Neural progenitor cell (in vitro differentiated cells): ENCODE measurements around the gene KRT3. TPM values are rescaled to one million over a fixed set of nuclear protein-coding genes. Genes with fewer than 3 reads are reported as not detected.

Experiments
- DNase-seq: peaks from one replicate; pipeline ENCODE4 v3.0.0-alpha.2; 2016; ENCODE audit warnings: low spot score
- H2AFZ ChIP-seq: fragments of 200-600 bp; sonication (generic); replicated peaks from 2 replicates; pipeline ENCODE4 v1.6.1; 2016; ENCODE audit warnings: antibody characterized with exemption
- H3F3A ChIP-seq: fragments of 200-600 bp; sonication (generic); 2 replicates; pipeline ENCODE4 v1.6.1; 2016; ENCODE audit warnings: antibody characterized with exemption, low read depth
- H3K27ac ChIP-seq: fragments of 200-600 bp; sonication (generic); 2 replicates; pipeline ENCODE4 v1.5.1; 2016; ENCODE audit warnings: mild to moderate bottlenecking
- H3K27me3 ChIP-seq: fragments of 200-600 bp; sonication (generic); 2 replicates; pipeline ENCODE4 v1.6.1; 2016; ENCODE audit warnings: mild to moderate bottlenecking, moderate library complexity
- H3K36me3 ChIP-seq: fragments of 200-600 bp; sonication (generic); 2 replicates; pipeline ENCODE4 v1.5.1; 2016
- H3K4me1 ChIP-seq: fragments of 200-600 bp; sonication (generic); 2 replicates; pipeline ENCODE4 v1.6.1; 2016; ENCODE audit warnings: mixed run types
- H3K4me2 ChIP-seq: fragments of 200-600 bp; sonication (generic); 2 replicates; pipeline ENCODE4 v1.6.1; 2016
- H3K4me3 ChIP-seq: fragments of 200-600 bp; sonication (generic); 2 replicates; pipeline ENCODE4 v1.5.1; 2016
- H3K79me2 ChIP-seq: fragments of 200-600 bp; sonication (generic); 2 replicates; pipeline ENCODE4 v1.6.1; 2016; ENCODE audit warnings: low read depth
- H3K9ac ChIP-seq: fragments of 200-600 bp; sonication (generic); 2 replicates; pipeline ENCODE4 v1.6.1; 2016
- H3K9me3 ChIP-seq: fragments of 200-600 bp; sonication (generic); 2 replicates; pipeline ENCODE4 v1.5.1; 2016; ENCODE audit warnings: low read depth
- H4K20me1 ChIP-seq: fragments of 200-600 bp; sonication (generic); 2 replicates; pipeline ENCODE4 v1.6.1; 2016; ENCODE audit warnings: low read depth
- H3K27ac Mint-ChIP-seq: 3 replicates; pipeline ENCODE4 v1.8.0; 2021; ENCODE audit warnings: mixed read lengths
- H3K27me3 Mint-ChIP-seq: 2 replicates; pipeline ENCODE4 v1.8.0; 2022; ENCODE audit warnings: low read depth, mild to moderate bottlenecking, inconsistent platforms, moderate library complexity, mixed read lengths; ENCODE audit not compliant: insufficient read depth
- H3K36me3 Mint-ChIP-seq: 3 replicates; pipeline ENCODE4 v1.8.0; 2021; ENCODE audit warnings: mixed read lengths
- H3K4me1 Mint-ChIP-seq: 3 replicates; pipeline ENCODE4 v1.8.0; 2021; ENCODE audit warnings: mixed read lengths
- H3K4me3 Mint-ChIP-seq: 3 replicates; pipeline ENCODE4 v1.8.0; 2021; ENCODE audit warnings: mild to moderate bottlenecking, moderate library complexity, mixed read lengths
- H3K9me3 Mint-ChIP-seq: 3 replicates; pipeline ENCODE4 v1.8.0; 2020; ENCODE audit warnings: mixed read lengths
- EZH2 ChIP-seq: fragments of 200-600 bp; sonication (generic); IDR thresholded peaks from 2 replicates; pipeline ENCODE4 v1.6.1; 2017; ENCODE audit warnings: antibody characterized with exemption, mild to moderate bottlenecking, moderate library complexity
- EZH2phosphoT487 ChIP-seq: fragments of 200-600 bp; sonication (generic); IDR thresholded peaks from 2 replicates; pipeline ENCODE4 v1.6.1; 2017; ENCODE audit warnings: antibody characterized with exemption
- total RNA-seq: library from RNA; depleted of rRNA; stranded (reverse); fragments of >200 nt; gene quantifications from 2 replicates; pipeline ENCODE4 v1.2.3, GENCODE V29; 2015; ENCODE audit warnings: low replicate concordance
- TF ChIP-seq, protein P1 (sequence below): fragments of 200-600 bp; sonication (generic); IDR thresholded peaks from 2 replicates; pipeline ENCODE4 v1.5.1; 2017; ENCODE audit warnings: antibody characterized with exemption, mild to moderate bottlenecking

The KRT3 gene
- total RNA-seq, 1 donor from 2014 or later, result not detected

DNA sequence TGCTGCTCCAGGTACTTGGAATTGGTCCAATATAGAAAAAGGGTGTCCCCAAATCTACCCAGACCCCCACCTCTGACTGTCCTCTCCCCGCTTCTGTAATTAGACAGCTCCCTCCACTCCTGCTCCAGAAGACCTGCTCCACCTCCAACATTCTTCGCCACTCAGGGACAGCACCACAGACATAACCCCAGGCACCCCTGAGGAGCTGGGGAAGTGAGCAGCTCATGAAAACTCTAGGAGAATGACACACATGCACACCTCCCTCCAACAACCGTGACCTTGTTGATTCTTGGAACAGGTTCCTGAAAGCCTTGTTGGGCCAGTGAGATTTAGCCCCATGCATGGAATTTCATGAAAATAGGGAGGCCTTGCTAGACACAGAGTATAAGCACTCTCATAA lies 9.8 kb upstream of the KRT3 start:
- Mint-ChIP-seq H3K27ac (no peak overlapping the region), H3K27me3 (peaks cover 9% of the 10 kb centered on the region)
- H3K4me1 ChIP-seq, result peaks cover 15% of the 10 kb centered on the region

DNA sequence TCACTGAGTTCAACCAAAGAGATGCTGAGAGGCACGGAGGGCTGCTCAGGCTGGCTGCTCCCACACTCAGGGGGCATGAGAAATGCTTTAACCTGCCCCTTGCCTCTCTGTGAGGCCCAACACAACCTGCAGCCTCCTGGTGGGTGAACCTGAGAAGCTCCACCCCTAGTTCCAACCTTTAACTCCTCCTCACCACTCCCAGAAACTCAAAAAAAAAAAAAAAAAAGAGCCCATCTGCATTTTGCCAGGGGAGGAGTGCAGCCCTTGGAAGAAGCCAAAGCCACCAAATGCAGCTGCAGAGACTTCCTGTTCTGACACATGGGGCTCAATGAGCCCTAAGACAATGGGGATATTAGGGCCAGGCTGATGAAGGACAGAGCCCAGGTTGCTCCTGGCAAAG lies 9.1 kb upstream of the KRT3 start:
- H3K36me3 ChIP-seq, result no peaks in the 10 kb centered on the region
- Mint-ChIP-seq H3K36me3 (no peaks in the 10 kb centered on the region), H3K27me3 (peaks cover 9% of the 10 kb centered on the region), H3K4me1 (peaks cover 4% of the 10 kb centered on the region), H3K4me3 (no peak overlapping the region), H3K9me3 (no peaks in the 10 kb centered on the region), H3K27ac (no peak overlapping the region)
- H3K27me3 ChIP-seq, result no peaks in the 10 kb centered on the region
- no peak overlapping the region for H3K4me3 ChIP-seq
- no peaks in the 10 kb centered on the region for H4K20me1 ChIP-seq
- H3K79me2 ChIP-seq, result no peaks in the 10 kb centered on the region
- no peaks in the 10 kb centered on the region for H3K9me3 ChIP-seq
- no peak for TF ChIP-seq EZH2
- TF ChIP-seq EZH2phosphoT487, result no peak
- TF ChIP-seq, protein P1, sequence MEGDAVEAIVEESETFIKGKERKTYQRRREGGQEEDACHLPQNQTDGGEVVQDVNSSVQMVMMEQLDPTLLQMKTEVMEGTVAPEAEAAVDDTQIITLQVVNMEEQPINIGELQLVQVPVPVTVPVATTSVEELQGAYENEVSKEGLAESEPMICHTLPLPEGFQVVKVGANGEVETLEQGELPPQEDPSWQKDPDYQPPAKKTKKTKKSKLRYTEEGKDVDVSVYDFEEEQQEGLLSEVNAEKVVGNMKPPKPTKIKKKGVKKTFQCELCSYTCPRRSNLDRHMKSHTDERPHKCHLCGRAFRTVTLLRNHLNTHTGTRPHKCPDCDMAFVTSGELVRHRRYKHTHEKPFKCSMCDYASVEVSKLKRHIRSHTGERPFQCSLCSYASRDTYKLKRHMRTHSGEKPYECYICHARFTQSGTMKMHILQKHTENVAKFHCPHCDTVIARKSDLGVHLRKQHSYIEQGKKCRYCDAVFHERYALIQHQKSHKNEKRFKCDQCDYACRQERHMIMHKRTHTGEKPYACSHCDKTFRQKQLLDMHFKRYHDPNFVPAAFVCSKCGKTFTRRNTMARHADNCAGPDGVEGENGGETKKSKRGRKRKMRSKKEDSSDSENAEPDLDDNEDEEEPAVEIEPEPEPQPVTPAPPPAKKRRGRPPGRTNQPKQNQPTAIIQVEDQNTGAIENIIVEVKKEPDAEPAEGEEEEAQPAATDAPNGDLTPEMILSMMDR, result no peak
- no peak for DNase-seq
- no peak overlapping the region for H3K27ac ChIP-seq
- H3F3A ChIP-seq, result no peaks in the 10 kb centered on the region
- H3K4me1 ChIP-seq, result peaks cover 15% of the 10 kb centered on the region
- no peak overlapping the region for H3K4me2 ChIP-seq
- no peak overlapping the region for H3K9ac ChIP-seq
- H2AFZ ChIP-seq, result no peak overlapping the region

More for the DNA sequence above, 9.8 kb upstream of the KRT3 start:
- no peaks in the 10 kb centered on the region for H3K9me3 Mint-ChIP-seq
- Histone ChIP-seq H3K4me3 (no peak overlapping the region), H4K20me1 (no peaks in the 10 kb centered on the region), H3K27me3 (no peaks in the 10 kb centered on the region), H3K79me2 (no peaks in the 10 kb centered on the region), H3K27ac (no peak overlapping the region), H2AFZ (no peak overlapping the region), H3K9ac (no peak overlapping the region), H3F3A (no peaks in the 10 kb centered on the region), H3K4me2 (no peak overlapping the region), H3K9me3 (no peaks in the 10 kb centered on the region), H3K36me3 (no peaks in the 10 kb centered on the region)
- DNase-seq, result no peak
- H3K36me3 Mint-ChIP-seq, result no peaks in the 10 kb centered on the region
- TF ChIP-seq EZH2 (no peak), EZH2phosphoT487 (no peak)
- TF ChIP-seq, protein P1, result no peak
- no peak overlapping the region for H3K4me3 Mint-ChIP-seq
- H3K4me1 Mint-ChIP-seq, result peaks cover 4% of the 10 kb centered on the region

GRCh38 chr12:52802442-52802841 lies 6.5 kb upstream of the KRT3 start:
- no peaks in the 10 kb centered on the region for H3K79me2 ChIP-seq

More at GRCh38 chr12:52802442-52802841, 6.5 kb upstream of the KRT3 start:
- Histone ChIP-seq H3K27ac (no peak overlapping the region), H3K4me1 (peaks cover 12% of the 10 kb centered on the region), H3F3A (no peaks in the 10 kb centered on the region), H4K20me1 (no peaks in the 10 kb centered on the region), H3K9me3 (no peaks in the 10 kb centered on the region), H3K36me3 (no peaks in the 10 kb centered on the region), H3K27me3 (no peaks in the 10 kb centered on the region), H3K4me2 (no peak overlapping the region), H3K4me3 (no peak overlapping the region), H3K9ac (no peak overlapping the region), H2AFZ (no peak overlapping the region)
- H3K9me3 Mint-ChIP-seq, result no peaks in the 10 kb centered on the region
- H3K27me3 Mint-ChIP-seq, result peaks cover 9% of the 10 kb centered on the region
- no peak overlapping the region for H3K27ac Mint-ChIP-seq
- peaks cover 4% of the 10 kb centered on the region for H3K4me1 Mint-ChIP-seq
- no peaks in the 10 kb centered on the region for H3K36me3 Mint-ChIP-seq
- no peak overlapping the region for H3K4me3 Mint-ChIP-seq
- no peak for DNase-seq
- no peak for TF ChIP-seq EZH2
- no peak for TF ChIP-seq EZH2phosphoT487
- TF ChIP-seq, protein P1, result no peak
